Fibroblast of skin of scalp (primary cell): ENCODE results near the gene VWA1. TPM values are rescaled to one million over a fixed set of nuclear protein-coding genes. Genes with fewer than 3 reads are reported as not detected.
A peak's percentile ranks its signal among the peaks of the same experiment; 100 is the strongest.
"Not testable (repeated sequence)": the region's sequence is repeated elsewhere in the genome, so short reads cannot be mapped to it uniquely, and the experiment has no call there.

Experiments
- DNase-seq: peaks from one replicate; pipeline ENCODE4 v3.0.0-alpha.2; 2013
- polyA plus RNA-seq, 2 experiments: library from polyadenylated mRNA; unstranded; fragments of 120-200 nt; gene quantifications; one replicate each; pipeline ENCODE4 v1.2.1, GENCODE V29; 2013; ENCODE audit not compliant: insufficient read length in 2 of 2

VWA1 gene
- 27.1 TPM for polyA plus RNA-seq (2013, experiment 1 of 2; ENCODE audit: insufficient read length)
- 26.7 TPM for polyA plus RNA-seq (2013, experiment 2 of 2; ENCODE audit: insufficient read length)

DNA sequence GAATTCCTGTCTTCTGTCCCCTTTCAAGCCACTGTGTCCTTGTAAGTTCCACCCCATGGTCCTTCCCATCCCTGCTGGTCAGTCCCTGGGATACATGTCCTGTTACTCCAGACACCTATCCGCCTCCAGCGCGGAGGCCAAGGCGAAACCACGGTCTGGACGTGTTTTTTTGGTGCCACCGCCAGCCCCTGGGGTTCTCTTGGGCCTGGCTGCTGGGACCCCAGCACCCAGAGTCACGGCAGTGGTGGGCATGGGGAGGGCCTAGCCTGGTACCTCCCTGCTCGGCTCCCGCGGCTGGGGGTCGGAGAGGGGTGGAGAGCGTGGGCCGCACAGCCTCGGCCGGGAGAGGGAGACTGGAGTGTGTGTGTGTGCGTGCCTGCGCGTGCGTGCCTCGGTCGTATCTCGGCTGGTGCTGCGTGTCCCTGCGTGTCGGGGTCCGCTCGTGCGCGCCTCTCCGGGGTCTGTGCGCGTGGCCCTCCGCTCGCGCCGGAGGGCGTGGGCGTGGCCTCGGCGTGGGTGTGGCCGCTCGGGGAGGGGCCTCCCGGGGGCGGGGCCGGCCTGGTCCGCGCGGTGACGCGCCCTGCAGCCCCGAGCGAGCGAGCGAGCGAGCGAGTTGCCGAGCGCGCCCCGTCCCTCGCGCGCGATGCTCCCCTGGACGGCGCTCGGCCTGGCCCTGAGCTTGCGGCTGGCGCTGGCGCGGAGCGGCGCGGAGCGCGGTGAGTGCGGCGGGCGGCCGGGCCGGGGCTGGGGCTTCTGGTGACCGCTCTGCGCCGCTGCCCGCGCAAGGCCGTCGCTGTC is at the start of gene VWA1:
Gene VWA1, plus strand, starts transcription at position 585 of the 798 bp plus-strand sequence. Its CDS starts 59 bp downstream, at position 644.
- DNase-seq, result peak; percentile 70

- no peak for DNase-seq
Observed at GRCh38 chr1:1385931-1386330, 49.6 kb upstream of the VWA1 start.

- DNase-seq, result no peak
Observed at GRCh38 chr1:1387098-1388077, 48.1 kb upstream of the VWA1 start.

- no peak for DNase-seq
Observed at GRCh38 chr1:1388078-1388472, 47.4 kb upstream of the VWA1 start.

- DNase-seq, result no peak
Observed at GRCh38 chr1:1390675-1391074, 44.8 kb upstream of the VWA1 start.

DNA sequence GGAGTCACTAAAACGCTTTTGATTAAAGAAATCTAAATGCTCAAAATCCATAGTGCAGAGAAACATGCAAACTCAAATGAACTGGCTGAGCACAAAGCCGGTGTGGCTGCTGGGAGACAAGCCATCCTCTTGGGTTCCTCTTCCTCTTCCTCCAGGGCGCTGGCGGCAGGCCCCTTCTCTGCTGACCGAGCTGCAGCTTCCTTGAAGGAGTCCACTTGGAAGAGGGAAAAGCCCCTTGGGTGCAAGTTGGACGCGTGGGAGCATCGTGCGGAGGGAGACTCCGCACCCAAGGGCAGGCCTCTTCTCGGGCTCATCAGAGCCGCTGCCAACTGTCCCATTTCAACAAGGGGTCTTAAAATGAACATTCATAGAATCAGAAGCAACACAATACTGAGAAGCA is 44.3 kb upstream of the VWA1 start:
- DNase-seq, result no peak

DNA sequence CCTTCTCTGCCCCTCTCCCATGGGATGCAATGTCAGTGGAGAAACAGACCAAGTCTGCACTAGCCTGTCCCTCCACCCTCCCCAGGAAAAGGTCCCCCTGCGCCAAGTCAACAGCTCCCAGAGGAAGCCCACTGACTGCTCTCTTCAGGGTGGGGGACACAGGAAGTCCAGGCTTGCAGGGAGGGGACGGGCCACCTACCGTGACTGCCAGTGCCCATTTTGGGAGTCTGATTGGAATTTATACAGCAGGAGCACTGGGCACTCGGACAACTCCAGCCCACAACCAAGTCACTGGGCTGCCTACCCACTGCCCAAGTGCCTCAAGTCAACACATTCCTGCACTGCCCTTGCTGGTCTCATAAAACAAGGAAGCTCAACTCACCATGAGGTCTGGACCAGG is 42.5 kb upstream of the VWA1 start:
- no peak for DNase-seq

DNA sequence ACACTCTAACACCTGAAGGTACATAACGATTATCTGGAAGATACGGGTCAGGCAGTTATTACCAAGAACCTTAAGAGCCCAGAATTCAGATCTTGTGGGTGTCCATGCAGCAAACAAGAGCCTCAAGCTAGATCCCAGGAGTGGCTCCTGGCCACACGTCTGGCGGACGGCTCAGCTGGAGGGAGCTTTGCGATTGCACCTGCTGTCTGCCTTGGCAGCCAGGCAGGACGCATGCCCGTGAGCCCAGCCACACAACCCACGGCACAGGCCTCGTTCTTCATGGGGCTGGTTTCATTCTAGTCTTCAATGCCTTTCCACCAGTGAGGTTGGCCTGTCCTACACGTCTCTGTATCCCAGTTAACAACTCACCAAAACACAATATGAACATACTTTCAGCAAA is 42.1 kb upstream of the VWA1 start:
- no peak for DNase-seq

GRCh38 chr1:1394116-1394515 is 41.4 kb upstream of the VWA1 start:
- no peak for DNase-seq

- DNase-seq, result no peak
Observed at GRCh38 chr1:1395166-1395565, 40.3 kb upstream of the VWA1 start.

DNA sequence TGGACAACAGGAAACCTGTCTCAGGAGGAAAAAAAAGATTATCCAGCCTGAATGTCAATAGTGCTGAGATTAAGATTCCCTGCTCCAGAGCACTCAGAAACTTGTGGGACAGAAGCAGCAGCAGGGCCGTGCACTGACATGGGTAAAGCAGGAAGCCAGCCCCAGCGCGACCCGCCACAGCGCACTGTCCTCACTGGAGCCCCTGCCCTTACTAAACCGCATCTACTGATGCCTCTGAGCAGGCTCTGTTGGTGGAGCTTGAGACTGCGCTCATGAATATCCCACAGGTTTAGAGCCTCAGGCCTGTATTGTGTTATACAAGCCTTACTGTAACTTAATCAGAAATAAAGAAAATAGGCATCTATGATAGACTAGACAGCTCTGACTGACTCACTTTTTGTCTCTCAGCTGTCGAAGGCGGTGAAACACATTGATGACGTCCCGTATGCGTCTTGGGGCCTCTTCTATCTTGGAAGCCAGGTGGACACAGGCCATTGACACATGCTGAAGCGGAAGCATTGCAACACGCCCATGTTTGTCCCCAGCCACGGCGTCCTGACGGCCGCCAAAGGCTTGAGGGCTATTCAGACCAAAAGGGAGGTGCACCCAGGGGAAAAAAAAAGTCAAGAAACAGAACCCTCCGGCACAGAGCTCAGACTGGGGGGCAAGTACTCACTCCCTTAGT is 37.5 kb upstream of the VWA1 start:
- no peak for DNase-seq

DNA sequence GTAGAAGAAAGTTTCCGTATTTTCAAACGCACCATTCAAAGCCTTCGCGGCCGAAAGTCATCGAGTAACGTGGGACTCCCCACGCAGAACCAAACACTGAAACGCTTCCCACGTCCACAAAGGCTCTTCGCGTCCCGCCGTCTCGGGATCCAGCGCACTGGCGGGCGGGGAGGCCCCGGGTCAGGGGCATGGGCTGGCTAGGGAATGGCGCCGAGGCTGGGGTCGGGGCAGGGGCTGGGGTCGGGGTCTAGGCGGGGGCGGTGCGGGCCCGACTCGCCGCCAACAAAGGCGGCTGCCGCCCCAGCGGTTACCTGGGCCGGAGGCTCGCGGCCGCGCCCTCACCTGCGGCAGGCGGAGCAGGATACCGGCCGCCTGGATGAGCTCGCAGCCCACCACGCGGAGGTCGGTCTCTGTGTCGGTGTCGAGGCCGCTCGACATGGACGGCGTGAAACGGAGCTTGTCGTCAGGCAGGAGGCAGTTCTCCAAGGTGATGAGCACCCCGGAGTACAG is 36.8 kb upstream of the VWA1 start:
- no peak for DNase-seq

DNA sequence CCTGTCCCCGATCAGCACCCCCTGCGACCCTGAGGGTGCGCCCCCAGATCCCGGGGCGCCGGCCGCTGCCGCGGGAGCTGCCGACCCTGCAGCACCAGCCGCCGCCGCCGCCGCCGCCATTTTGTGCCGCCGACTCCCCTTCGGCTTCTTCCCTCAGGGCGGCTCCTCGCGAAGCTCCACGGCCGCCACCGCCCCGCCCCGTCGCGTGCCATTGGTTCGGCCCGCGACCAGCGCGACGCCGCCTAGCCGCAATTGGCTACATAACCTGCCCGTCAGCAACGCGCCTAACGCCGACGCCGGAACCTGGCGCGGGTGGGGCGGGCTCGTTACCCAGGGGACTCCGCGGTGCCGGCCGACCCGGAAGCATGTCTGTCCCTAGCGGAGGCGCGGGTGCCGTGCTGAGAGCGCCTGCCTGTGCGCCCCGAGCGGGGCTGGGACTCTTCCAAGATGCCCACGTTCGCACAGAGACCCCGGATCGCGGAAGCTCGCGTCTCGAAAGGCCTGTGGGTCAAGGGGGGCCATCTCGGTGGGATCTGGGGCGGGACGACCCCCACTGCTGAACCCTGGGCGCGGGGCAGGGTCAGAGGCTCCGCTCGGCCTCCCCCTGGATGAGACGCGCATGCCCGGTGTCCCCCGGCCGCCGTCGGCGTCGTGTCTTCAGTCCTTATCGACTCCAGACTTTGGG is 36.2 kb upstream of the VWA1 start, which contains the start of gene CCNL2:
Gene CCNL2, minus strand, starts transcription at position 149 of the 685 bp plus-strand sequence. Its CDS starts 29 bp downstream, at position 120.
- DNase-seq, result peak; percentile 99

DNA sequence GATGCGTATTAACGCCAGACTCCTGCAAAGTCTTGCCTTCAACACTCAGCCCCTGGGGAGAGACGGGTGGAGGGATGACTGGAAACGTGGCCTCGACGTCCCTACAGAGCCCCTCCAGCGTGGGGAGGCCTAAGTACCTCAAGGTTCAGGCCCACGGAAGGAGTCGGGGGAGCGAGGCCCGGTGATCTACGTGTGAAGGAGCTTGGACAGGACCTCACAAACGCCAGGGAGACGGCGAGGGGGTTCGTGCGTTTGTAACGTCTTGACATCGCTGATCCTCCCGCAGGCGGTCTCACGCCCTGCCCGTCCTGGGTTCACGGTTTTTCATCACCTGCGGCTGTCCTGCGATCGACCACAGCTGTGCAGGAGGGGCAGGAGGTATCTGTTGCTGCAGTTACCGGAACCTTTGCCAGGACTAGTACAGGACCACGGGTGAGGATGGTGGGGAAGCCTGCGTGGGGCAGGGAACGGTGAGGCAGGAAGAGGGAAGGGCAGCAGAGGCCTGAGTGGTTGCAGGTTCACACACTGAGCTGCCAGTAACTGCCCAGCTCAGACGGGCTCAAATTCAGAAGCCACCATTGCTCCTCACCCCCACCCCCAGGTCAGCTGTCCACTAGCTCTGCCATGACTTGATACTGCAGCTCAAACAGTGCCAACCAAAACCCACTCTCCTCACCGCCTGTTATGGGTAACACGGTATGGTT is 35.5 kb upstream of the VWA1 start:
- DNase-seq, result no peak

GRCh38 chr1:1400576-1401456 is 34.7 kb upstream of the VWA1 start:
- DNase-seq, result no peak

DNA sequence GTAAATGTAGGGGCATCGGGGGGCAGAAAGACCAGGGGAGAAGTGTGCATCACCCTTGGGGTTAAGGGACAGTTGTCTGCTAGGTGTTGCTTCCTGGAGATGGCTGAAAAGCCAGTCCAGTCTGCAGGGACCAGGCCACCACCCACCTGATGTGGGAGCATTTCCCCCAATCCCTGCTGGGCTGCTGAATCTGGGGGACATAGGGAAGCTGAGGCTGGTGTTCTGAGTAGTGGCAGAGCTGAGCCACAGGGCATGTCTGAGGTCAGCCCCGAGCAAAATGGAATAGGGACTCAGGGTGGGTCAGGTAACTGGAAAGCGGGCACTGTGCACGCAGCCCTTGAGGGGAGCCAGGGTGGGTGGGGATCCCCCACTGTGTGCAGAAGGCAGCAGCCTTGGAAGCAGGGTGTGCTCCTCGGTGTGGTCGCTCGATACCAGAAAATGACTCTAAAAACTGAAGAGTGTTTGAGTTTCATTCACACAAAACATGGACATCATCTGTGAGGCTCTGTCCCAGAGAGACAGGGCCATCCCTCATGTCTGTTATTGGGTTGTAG is 34.0 kb upstream of the VWA1 start:
- DNase-seq, result no peak

- peak; percentile 59 for DNase-seq
Observed at GRCh38 chr1:1402072-1402900, 33.2 kb upstream of the VWA1 start.

DNA sequence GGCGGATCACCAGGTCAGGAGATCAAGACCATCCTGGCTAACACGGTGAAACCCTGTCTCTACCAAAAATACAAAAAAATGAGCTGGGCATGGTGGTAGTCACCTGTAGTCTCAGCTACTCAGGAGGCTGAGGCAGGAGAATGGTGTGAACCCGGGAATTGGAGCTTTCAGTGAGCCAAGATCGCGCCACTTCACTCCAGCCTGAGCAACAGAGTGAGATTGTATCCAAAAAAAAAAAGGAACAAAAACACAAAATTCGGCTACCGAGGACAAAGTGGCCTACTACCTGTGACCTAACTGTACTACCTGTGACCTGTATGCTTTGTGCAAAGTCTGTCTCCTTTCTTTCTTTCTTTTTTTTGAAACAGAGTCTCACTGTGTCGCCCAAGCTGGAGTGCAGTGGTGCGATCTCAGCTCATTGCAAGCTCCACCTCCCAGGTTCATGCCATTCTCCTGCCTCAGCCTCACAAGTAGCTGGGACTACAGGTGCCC is 32.5 kb upstream of the VWA1 start:
- not testable (repeated sequence) for DNase-seq

- no peak for DNase-seq
Observed at GRCh38 chr1:1403653-1404052, 31.8 kb upstream of the VWA1 start.
